Suprapubic skin (tissue), 4 donors: ENCODE data around the gene MBP. TPM values are rescaled to one million over a fixed set of nuclear protein-coding genes. Genes with fewer than 3 reads are reported as not detected.
"Not testable (repeated sequence)": the region's sequence is repeated elsewhere in the genome, so short reads cannot be mapped to it uniquely, and the experiment has no call there.

Source experiments
- DNase-seq, 2 donors: peaks; one replicate each; pipeline ENCODE4 v3.0.0-alpha.2; 2019; ENCODE audit warnings: low spot score in 2 of 2
- H3K27ac ChIP-seq: fragments of 200-600 bp; sonication (generic); one replicate; pipeline ENCODE4 v1.5.1; 2019
- H3K27me3 ChIP-seq: fragments of 200-600 bp; sonication (generic); one replicate; pipeline ENCODE4 v1.5.1; 2019
- H3K36me3 ChIP-seq: fragments of 200-600 bp; sonication (generic); one replicate; pipeline ENCODE4 v1.5.1; 2019
- H3K4me1 ChIP-seq: fragments of 200-600 bp; sonication (generic); one replicate; pipeline ENCODE4 v1.5.1; 2019
- H3K4me3 ChIP-seq: fragments of 200-600 bp; sonication (generic); one replicate; pipeline ENCODE4 v1.5.1; 2019; ENCODE audit warnings: mild to moderate bottlenecking
- H3K9me3 ChIP-seq: fragments of 200-600 bp; sonication (generic); one replicate; pipeline ENCODE4 v1.5.1; 2019
- EP300 ChIP-seq: sonication (generic); formaldehyde crosslinking; IDR thresholded peaks from one replicate; pipeline ENCODE4 v1.6.1; 2017; ENCODE audit warnings: antibody characterized with exemption
- POLR2A ChIP-seq, 2 donors: fragments of 450-650 bp; IDR thresholded peaks; one replicate each; pipeline ENCODE4 v1.6.1; 2017; ENCODE audit warnings: antibody characterized with exemption in 2 of 2, mild to moderate bottlenecking in 2 of 2, moderate library complexity in 2 of 2
- POLR2AphosphoS5 ChIP-seq, 3 donors: sonication (generic); formaldehyde crosslinking; IDR thresholded peaks; one replicate each; pipeline ENCODE4 v1.6.1; 2017; ENCODE audit warnings: antibody characterized with exemption in 3 of 3
- WGBS: methylation state at CpG from one replicate; pipeline ENCODE4 v1.1.5; 2018; 5-methylcytosine and 5-hydroxymethylcytosine counted together
- total RNA-seq, 4 donors: library from RNA; depleted of rRNA; stranded (reverse); fragments of >200 nt; gene quantifications; one replicate each; pipeline ENCODE4 v1.1.0, GENCODE V29; 2016
- TF ChIP-seq, protein P1 (sequence below), 2 donors: fragments of 200-600 bp in 1 of 2; fragments of 450-650 bp in 1 of 2; sonication (generic) in 1 of 2; IDR thresholded peaks; one replicate each; pipeline ENCODE4 v1.5.1; 2016 to 2019; ENCODE audit warnings: antibody characterized with exemption in 2 of 2, mild to moderate bottlenecking in 1 of 2, moderate library complexity in 1 of 2

The MBP gene
- total RNA-seq, 4 donors from 2014 or later, result 37.0 to 100 (median 69.3) TPM

DNA sequence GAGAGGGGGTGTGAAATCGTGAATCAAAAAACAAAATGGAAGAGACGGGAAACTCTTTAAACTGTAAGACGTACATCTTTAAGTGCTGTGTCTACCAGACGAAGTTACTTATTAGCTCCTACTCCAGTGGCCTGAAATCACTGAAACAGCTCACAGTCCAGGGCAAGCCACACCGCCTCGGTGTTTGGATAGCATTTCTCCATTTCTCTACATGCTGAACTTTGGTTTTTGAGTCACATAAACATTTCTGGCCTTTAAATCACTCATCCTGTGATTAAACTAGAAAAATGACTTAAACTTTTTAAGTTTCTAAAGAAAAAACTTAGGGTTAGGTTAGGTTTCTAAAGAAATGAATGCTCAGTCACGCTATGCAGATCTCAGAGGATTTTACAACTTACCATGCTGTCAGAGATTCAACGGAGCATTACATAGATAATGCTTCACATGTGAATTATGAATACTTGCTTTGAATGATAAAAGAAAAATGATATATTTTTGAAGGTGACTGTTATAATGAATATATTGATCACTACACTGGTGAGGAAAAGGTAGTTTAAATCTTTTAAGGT lies 138.4 kb downstream of the MBP start:
- no peak overlapping the region for H3K4me3 ChIP-seq
- TF ChIP-seq, protein P1, sequence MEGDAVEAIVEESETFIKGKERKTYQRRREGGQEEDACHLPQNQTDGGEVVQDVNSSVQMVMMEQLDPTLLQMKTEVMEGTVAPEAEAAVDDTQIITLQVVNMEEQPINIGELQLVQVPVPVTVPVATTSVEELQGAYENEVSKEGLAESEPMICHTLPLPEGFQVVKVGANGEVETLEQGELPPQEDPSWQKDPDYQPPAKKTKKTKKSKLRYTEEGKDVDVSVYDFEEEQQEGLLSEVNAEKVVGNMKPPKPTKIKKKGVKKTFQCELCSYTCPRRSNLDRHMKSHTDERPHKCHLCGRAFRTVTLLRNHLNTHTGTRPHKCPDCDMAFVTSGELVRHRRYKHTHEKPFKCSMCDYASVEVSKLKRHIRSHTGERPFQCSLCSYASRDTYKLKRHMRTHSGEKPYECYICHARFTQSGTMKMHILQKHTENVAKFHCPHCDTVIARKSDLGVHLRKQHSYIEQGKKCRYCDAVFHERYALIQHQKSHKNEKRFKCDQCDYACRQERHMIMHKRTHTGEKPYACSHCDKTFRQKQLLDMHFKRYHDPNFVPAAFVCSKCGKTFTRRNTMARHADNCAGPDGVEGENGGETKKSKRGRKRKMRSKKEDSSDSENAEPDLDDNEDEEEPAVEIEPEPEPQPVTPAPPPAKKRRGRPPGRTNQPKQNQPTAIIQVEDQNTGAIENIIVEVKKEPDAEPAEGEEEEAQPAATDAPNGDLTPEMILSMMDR (IDR thresholded peaks at IDR 0.05), result no peak
- H3K27me3 ChIP-seq, result no peaks in the 10 kb centered on the region
- H3K27ac ChIP-seq, result no peak overlapping the region
- H3K36me3 ChIP-seq, result no peaks in the 10 kb centered on the region
- H3K9me3 ChIP-seq, result no peaks in the 10 kb centered on the region
- no peak for DNase-seq
- no peaks in the 10 kb centered on the region for H3K4me1 ChIP-seq
- WGBS, result 93% methylated on average over 8 of the region's 8 CpGs

DNA sequence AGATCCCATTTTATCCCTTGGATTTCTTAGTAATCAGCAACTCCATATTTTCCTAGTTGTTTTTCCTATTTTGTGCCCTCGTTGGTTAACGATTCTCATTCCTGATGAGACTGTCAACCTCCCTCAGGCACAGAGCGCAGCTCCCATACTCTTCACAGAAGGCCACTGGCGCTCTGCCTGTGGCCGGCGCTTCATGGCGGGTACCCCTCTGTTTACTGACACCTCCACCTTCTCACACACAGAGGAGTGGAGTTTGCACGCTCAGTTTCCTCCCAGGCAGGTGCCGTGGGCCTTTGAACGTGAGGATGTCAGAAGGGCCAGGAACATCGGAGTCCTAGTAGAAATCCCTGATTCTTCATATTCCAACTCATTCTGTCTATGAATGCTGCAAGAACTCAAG lies 139.0 kb downstream of the MBP start:
- H3K9me3 ChIP-seq, result no peaks in the 10 kb centered on the region
- DNase-seq, result no peak
- no peak overlapping the region for H3K4me3 ChIP-seq
- 96% methylated on average over 11 of the region's 11 CpGs for WGBS
- TF ChIP-seq POLR2AphosphoS5 (IDR thresholded peaks at IDR 0.05), result no peak
- TF ChIP-seq, protein P1 (IDR thresholded peaks at IDR 0.05), result no peak
- no peak for TF ChIP-seq EP300
- TF ChIP-seq POLR2A (IDR thresholded peaks at IDR 0.05), result no peak
- no peaks in the 10 kb centered on the region for H3K27me3 ChIP-seq
- no peak overlapping the region for H3K27ac ChIP-seq
- H3K36me3 ChIP-seq, result no peaks in the 10 kb centered on the region
- no peaks in the 10 kb centered on the region for H3K4me1 ChIP-seq

DNA sequence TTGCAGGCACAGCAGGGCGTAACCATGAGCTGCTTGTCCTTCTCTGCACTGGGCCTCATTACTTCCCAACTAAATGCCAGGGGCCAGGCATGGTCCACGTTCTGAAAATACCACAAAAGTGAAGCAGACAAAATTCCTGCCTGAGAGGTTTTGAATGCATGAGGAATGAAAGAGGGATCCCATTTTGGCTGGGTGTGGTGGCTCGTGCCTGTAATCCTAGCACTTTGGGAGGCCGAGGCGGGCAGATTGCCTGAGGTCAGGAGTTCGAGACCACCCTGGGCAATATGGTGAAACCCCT lies 139.5 kb downstream of the MBP start:
- DNase-seq, result no peak
- Histone ChIP-seq H3K9me3 (no peaks in the 10 kb centered on the region), H3K27me3 (no peaks in the 10 kb centered on the region), H3K4me3 (no peak overlapping the region), H3K4me1 (no peaks in the 10 kb centered on the region), H3K27ac (no peak overlapping the region), H3K36me3 (no peaks in the 10 kb centered on the region)
- WGBS, result 92% methylated on average over 6 of the region's 6 CpGs
- no peak for TF ChIP-seq POLR2AphosphoS5 (IDR thresholded peaks at IDR 0.05)
- TF ChIP-seq, protein P1 (IDR thresholded peaks at IDR 0.05), result no peak
- no peak for TF ChIP-seq EP300
- TF ChIP-seq POLR2A (IDR thresholded peaks at IDR 0.05), result no peak

DNA sequence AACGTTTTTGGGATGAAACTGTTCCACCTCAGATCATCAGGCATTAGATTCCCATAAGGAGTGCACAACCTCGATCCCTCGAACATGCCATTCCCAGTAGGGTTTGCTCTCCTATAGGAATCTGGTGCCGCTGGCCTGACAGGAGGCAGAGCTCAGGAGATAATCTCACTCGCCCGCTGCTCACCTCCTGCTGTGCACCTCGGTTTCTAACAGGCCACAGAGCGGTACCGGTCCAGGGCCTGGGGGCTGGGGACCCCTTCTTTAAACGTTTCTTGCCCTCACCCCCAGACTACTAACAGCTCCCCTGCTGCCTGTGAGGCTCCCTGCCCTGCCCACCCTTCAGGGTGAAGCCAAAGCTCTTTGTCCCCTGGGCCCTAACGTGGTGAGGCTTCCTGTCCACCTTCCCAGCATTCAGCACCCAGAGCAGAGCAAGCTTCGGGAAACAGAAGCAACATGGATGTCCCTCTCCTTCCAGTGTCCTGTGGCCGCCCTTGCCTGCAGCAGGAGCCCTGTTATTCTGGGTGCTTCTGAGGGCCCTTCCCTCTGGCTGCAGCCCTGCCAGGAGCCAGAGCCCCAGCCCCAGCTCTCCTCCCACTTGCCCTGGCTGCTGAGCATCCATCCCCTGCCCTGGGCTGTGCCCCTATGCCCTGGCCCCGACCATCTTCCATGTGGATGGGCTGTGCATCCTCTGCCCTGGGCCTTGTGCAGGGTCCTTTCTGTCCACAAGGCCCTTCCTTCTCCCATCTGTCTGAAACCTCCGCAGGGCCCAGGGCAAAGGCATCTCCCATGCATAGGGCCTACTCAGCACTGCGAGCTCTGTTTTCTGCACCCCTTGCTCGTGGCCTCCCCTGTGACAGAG lies 140.1 kb downstream of the MBP start:
- no peaks in the 10 kb centered on the region for H3K27me3 ChIP-seq
- H3K4me1 ChIP-seq, result no peaks in the 10 kb centered on the region
- H3K27ac ChIP-seq, result no peak overlapping the region
- H3K9me3 ChIP-seq, result no peaks in the 10 kb centered on the region
- WGBS, result 84% methylated on average over 17 of the region's 17 CpGs
- no peaks in the 10 kb centered on the region for H3K36me3 ChIP-seq
- no peak overlapping the region for H3K4me3 ChIP-seq
- TF ChIP-seq, protein P1 (IDR thresholded peaks at IDR 0.05), result no peak
- TF ChIP-seq EP300 (no peak), POLR2AphosphoS5 (IDR thresholded peaks at IDR 0.05) (no peak), POLR2A (IDR thresholded peaks at IDR 0.05) (no peak)
- peak in 1 of 2 donors; percentile 69 for DNase-seq

DNA sequence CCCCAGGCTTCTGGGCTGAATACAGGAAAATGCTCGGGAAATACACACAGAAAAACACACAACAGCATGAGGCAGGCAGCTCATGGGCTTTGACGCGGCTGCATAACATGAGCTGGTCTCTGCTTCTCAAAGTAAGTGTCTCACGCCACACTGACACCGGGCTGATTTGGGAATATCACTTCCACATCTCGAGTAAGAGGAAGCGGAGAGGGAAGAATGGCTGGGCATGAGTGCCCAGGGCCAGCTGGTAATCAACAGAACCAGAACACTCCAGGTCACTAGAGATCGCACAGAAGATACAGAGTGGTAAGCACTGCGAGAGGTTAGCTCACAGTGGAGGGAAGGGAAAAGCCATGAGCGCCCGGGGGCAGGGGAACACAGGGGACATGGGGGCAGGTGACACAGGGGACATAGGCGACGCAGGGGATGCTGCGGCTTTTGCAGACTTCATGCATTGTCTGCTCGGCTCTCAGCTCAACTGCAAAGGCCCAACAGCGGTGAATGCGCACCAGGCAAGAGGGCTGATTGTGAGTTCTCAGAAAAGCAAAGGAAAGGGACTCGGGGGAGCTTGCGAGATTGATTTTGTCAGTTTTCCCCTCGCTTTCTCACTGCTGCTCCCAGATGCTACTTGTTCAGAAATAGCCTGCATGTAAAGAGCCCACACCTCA lies 141.4 kb downstream of the MBP start:
- TF ChIP-seq, protein P1 (IDR thresholded peaks at IDR 0.05), result no peak
- TF ChIP-seq POLR2A (IDR thresholded peaks at IDR 0.05) (no peak), POLR2AphosphoS5 (IDR thresholded peaks at IDR 0.05) (no peak), EP300 (no peak)
- no peak overlapping the region for H3K4me3 ChIP-seq

DNA sequence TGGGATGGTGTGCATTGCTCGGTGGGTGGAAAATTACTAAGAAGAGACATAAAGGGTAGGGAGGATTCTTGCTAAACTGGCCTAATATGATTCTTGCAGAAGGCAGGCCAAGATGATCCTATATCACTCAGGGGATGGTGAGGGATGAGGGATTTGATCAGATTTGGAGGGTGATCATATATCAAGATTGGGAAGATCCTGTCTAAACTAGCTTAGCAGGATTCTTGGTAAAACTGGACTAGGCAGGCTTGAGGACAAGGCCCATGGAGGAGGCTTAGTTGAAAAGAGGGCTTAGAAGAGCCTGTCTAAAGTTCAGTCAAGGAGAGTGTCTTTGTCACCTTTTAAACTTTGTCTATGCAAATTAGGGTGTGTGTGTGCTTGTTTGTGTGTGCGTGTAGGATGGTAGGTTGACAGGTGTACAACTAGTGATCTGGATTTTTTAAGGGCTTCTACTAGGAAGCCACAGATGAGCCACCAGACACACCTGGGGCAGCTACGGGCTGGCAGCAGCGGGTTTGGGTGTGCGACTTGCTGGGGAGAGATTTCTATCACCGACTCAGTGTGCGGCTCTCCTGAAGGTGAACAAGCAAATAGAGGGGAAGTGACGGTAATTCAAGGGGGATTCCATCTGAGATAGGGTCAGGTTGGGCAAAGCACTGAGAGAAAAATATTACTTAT lies 142.1 kb downstream of the MBP start:
- H3K9me3 ChIP-seq, H3K27me3 ChIP-seq, DNase-seq, H3K36me3 ChIP-seq, H3K27ac ChIP-seq, H3K4me1 ChIP-seq, H3K4me3 ChIP-seq: not testable (repeated sequence)
- WGBS, result 66% methylated on average over 8 of the region's 8 CpGs

More for the DNA sequence above, 141.4 kb downstream of the MBP start:
- no peaks in the 10 kb centered on the region for H3K9me3 ChIP-seq
- H3K27me3 ChIP-seq, result no peaks in the 10 kb centered on the region
- H3K36me3 ChIP-seq, result no peaks in the 10 kb centered on the region
- no peak overlapping the region for H3K27ac ChIP-seq
- 86% methylated on average over 20 of the region's 20 CpGs for WGBS
- H3K4me1 ChIP-seq, result no peaks in the 10 kb centered on the region
- DNase-seq, result no peak
